Gastrocnemius medialis (tissue), 4 donors: ENCODE data around the gene P4HA1.

ENCODE experiments used
- POLR2A ChIP-seq, 2 donors: fragments of 450-650 bp; IDR thresholded peaks; one replicate each; pipeline ENCODE4 v1.6.1; 2017; ENCODE audit warnings: antibody characterized with exemption in 2 of 2, mild to moderate bottlenecking in 2 of 2, moderate library complexity in 2 of 2
- TF ChIP-seq, protein P1 (sequence below), 5 experiments: fragments of 450-650 bp in 3 of 5; fragments of 200-600 bp in 2 of 5; sonication (generic) in 2 of 5; IDR thresholded peaks in 4 of 5; conservative IDR thresholded peaks in 1 of 5; 1 replicate in 4 of 5; 2 replicates in 1 of 5; pipeline ENCODE4 v1.5.1; 2016 to 2019; ENCODE audit warnings: antibody characterized with exemption in 5 of 5, mild to moderate bottlenecking in 3 of 5, moderate library complexity in 3 of 5

DNA sequence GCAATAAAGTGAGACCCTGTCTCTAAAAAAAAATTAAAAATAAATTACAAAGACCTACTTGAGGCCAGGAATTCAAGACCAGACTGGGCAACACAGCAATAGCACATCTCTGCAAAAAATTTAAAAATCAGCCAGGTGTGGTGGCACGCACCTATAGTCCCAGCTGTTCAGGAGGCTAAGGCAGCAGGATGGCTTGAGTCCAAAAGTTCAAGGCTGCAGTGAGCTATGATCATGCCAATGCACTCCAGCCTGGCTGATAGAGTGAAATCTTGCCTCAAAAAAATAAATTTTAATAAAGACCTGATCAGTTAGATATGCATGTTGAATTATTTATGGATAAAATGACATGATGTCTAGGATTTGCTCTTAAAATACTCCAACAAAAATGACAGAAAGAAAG is 34.9 kb downstream of the P4HA1 start:
- TF ChIP-seq, protein P1, sequence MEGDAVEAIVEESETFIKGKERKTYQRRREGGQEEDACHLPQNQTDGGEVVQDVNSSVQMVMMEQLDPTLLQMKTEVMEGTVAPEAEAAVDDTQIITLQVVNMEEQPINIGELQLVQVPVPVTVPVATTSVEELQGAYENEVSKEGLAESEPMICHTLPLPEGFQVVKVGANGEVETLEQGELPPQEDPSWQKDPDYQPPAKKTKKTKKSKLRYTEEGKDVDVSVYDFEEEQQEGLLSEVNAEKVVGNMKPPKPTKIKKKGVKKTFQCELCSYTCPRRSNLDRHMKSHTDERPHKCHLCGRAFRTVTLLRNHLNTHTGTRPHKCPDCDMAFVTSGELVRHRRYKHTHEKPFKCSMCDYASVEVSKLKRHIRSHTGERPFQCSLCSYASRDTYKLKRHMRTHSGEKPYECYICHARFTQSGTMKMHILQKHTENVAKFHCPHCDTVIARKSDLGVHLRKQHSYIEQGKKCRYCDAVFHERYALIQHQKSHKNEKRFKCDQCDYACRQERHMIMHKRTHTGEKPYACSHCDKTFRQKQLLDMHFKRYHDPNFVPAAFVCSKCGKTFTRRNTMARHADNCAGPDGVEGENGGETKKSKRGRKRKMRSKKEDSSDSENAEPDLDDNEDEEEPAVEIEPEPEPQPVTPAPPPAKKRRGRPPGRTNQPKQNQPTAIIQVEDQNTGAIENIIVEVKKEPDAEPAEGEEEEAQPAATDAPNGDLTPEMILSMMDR (IDR thresholded peaks at IDR 0.05 in 4 of 5, conservative IDR thresholded peaks at IDR 0.05 in 1 of 5) = no peak
- TF ChIP-seq POLR2A (IDR thresholded peaks at IDR 0.05) = no peak
